Stimulated activated effector memory CD8-positive, alpha-beta T cell treated with anti-CD3 and anti-CD28 coated beads, Interleukin-12 subunit alpha, Interleukin-12 subunit beta, amount 100 ng/mL, for 72 hours (primary cell): Measurements from ENCODE around the gene PARP15.
A peak's percentile ranks its signal among the peaks of the same experiment; 100 is the strongest.

Experiments
- ATAC-seq: fragments of 150-1000 bp; cut with Tn5 transposase; 2 replicates; pipeline ENCODE4 v1.10.0; 2021
- DNase-seq, 2 donors: peaks; one replicate each; pipeline ENCODE4 v3.0.0; 2021 to 2022; ENCODE audit warnings: low spot score in 2 of 2
- H3K27ac Mint-ChIP-seq: one replicate; pipeline ENCODE4 v1.8.0; 2022; ENCODE audit warnings: mild to moderate bottlenecking, mixed read lengths
- H3K36me3 Mint-ChIP-seq: one replicate; pipeline ENCODE4 v1.8.0; 2022; ENCODE audit warnings: mild to moderate bottlenecking, mixed read lengths
- H3K4me1 Mint-ChIP-seq: one replicate; pipeline ENCODE4 v1.8.0; 2022; ENCODE audit warnings: mixed read lengths
- H3K4me3 Mint-ChIP-seq: one replicate; pipeline ENCODE4 v1.8.0; 2022; ENCODE audit warnings: mild to moderate bottlenecking, mixed read lengths
- H3K9me3 Mint-ChIP-seq: one replicate; pipeline ENCODE4 v1.8.0; 2022; ENCODE audit warnings: mixed read lengths

PARP15 gene

GRCh38 chr3:122577409-122578031 is at the start of gene PARP15:
Gene PARP15 (plus strand): TSS chr3:122577650. CDS start chr3:122577668, 18 bp downstream.
- peaks cover 47% of the 10 kb centered on the region for H3K4me1 Mint-ChIP-seq
- H3K4me3 Mint-ChIP-seq = peak within 1 kb of the TSS; percentile 92
- DNase-seq (peak; percentile 36 to 70), ATAC-seq (peak; percentile 57)
- peaks cover 30% of the 10 kb centered on the region for H3K36me3 Mint-ChIP-seq
- H3K9me3 Mint-ChIP-seq = peaks cover 10% of the 10 kb centered on the region
- peak within 1 kb of the TSS; percentile 98 for H3K27ac Mint-ChIP-seq

GRCh38 chr3:122530164-122530563 is 47.3 kb upstream of the PARP15 start:
- Mint-ChIP-seq H3K36me3 (peaks cover 49% of the 10 kb centered on the region), H3K27ac (no peak overlapping the region), H3K4me1 (peaks cover 27% of the 10 kb centered on the region), H3K4me3 (no peak overlapping the region), H3K9me3 (no peaks in the 10 kb centered on the region)
- DNase-seq (peak in 1 of 2 donors; percentile 20), ATAC-seq (no peak)

DNA sequence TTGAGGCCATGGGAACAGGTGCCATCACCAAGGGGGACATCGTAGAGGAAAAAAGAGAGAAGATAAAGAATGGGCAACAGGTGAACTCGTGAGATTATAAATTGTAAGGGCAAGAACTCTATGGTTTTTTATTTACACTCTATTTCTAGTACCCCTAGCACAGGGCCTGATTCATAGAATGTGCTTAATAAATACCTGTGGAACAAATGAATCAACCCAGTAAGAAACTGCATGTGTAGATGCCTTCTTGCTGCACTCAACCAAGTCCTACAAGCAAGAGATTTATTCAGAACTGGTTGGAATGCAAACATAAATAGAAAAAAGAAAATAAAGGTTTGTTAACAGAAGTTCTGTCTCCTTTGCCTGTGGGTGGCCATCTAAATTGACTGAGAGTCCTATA is 44.0 kb upstream of the PARP15 start:
- DNase-seq = no peak
- H3K4me1 Mint-ChIP-seq = peaks cover 33% of the 10 kb centered on the region
- peak overlapping the region; percentile 32 for H3K4me3 Mint-ChIP-seq
- ATAC-seq = peak; percentile 66
- H3K36me3 Mint-ChIP-seq = peaks cover 76% of the 10 kb centered on the region
- no peaks in the 10 kb centered on the region for H3K9me3 Mint-ChIP-seq
- peak overlapping the region; percentile 63 for H3K27ac Mint-ChIP-seq

DNA sequence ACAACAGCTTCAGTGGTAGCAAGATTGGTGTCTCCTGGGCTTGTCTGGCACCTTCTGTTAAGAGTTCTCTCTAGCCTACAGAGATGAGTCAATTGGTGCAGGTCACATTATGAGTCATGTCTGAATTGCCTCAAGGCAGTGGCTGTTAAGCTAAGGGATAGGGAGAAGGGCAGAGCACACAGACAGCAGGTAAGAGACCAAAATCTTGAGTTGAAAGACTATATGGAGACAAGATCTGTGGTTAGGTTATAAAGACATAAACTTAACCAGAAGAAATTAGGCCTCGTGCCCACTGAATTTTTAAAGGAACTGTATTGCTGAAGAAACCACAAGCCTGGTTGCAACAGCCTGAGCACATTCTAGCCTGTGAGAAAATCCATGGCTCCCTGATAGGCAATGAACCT is 43.5 kb upstream of the PARP15 start:
- DNase-seq = peak; percentile 22 to 72
- H3K27ac Mint-ChIP-seq = peak overlapping the region; percentile 63
- ATAC-seq = peak; percentile 100
- H3K9me3 Mint-ChIP-seq = no peaks in the 10 kb centered on the region
- H3K36me3 Mint-ChIP-seq = peaks cover 76% of the 10 kb centered on the region
- no peak overlapping the region for H3K4me3 Mint-ChIP-seq
- peaks cover 34% of the 10 kb centered on the region for H3K4me1 Mint-ChIP-seq

DNA sequence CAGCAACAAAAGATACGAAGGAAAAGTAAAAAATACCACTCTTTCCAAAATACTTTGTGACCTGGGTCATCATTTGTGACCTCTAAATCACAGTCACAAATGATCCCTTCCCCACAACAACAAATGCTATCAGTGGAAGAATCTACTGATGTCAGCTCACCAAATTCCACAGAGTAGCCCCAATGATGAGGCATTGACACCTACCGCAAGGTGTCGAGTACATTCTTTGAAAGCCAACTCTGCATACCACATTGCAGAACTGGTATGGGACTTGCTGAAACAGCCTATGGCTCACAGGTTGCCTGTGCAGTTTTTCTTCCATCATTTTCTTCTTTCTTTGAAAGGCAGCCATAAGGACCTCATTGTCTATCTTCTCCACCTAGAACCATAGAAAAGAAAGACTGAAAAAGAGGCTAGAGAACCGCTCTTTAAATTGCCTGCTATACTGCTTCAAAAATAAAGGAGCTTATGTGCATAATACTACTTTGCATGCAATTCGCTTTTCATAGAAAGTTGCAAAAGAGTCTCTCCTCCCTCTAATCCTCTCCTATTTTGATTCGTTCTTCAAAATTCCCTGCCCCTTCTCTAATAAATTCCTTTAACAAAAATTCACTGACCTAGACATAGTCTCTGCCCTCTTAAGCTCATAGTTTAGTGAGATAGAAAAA is 41.4 kb upstream of the PARP15 start:
- DNase-seq = peak in 1 of 2 donors; percentile 25
- H3K4me1 Mint-ChIP-seq = peaks cover 39% of the 10 kb centered on the region
- H3K4me3 Mint-ChIP-seq = no peak overlapping the region
- H3K27ac Mint-ChIP-seq = no peak overlapping the region
- no peaks in the 10 kb centered on the region for H3K9me3 Mint-ChIP-seq
- H3K36me3 Mint-ChIP-seq = peaks cover 87% of the 10 kb centered on the region
- no peak for ATAC-seq

GRCh38 chr3:122536632-122537001 is 40.8 kb upstream of the PARP15 start:
- no peak overlapping the region for H3K4me3 Mint-ChIP-seq
- DNase-seq = peak in 1 of 2 donors; percentile 20
- ATAC-seq = no peak
- no peaks in the 10 kb centered on the region for H3K9me3 Mint-ChIP-seq
- H3K36me3 Mint-ChIP-seq = peaks cover 92% of the 10 kb centered on the region
- no peak overlapping the region for H3K27ac Mint-ChIP-seq
- H3K4me1 Mint-ChIP-seq = peaks cover 38% of the 10 kb centered on the region

DNA sequence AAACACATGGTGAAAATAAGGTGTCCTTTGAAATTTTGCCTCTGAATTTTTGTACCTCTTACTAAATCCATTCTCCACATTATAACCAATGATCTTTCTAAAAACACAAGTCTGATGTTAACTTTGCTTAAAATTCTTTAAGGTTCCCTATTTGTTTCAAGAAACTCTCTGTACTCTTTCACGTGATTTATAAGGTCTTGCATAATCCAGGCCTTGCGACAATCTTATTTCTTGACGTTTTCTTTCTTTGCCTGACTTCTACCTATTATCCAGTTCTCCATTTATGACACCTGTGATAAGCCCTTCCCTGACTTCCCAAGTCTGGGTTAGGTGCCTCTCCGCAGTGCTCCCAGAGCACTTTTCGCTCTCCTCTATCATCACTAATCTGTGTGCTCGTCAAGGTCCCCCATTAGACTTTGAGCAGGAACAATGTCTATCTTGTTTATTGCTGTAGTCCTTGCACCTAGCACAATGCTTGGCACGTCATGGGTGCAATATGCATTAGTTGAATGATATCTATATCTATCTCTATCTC is 38.4 kb upstream of the PARP15 start:
- ATAC-seq = no peak
- H3K4me3 Mint-ChIP-seq = no peak overlapping the region
- H3K27ac Mint-ChIP-seq = peak overlapping the region; percentile 27
- peaks cover 14% of the 10 kb centered on the region for H3K4me1 Mint-ChIP-seq
- peaks cover 89% of the 10 kb centered on the region for H3K36me3 Mint-ChIP-seq
- no peaks in the 10 kb centered on the region for H3K9me3 Mint-ChIP-seq
- DNase-seq = no peak

- Mint-ChIP-seq H3K9me3 (no peaks in the 10 kb centered on the region), H3K36me3 (peaks cover 69% of the 10 kb centered on the region), H3K4me1 (no peaks in the 10 kb centered on the region), H3K27ac (no peak overlapping the region), H3K4me3 (no peak overlapping the region)
- ATAC-seq = no peak
- no peak for DNase-seq
These were observed 31.3 kb upstream of the PARP15 start for GRCh38 chr3:122546151-122546550.

DNA sequence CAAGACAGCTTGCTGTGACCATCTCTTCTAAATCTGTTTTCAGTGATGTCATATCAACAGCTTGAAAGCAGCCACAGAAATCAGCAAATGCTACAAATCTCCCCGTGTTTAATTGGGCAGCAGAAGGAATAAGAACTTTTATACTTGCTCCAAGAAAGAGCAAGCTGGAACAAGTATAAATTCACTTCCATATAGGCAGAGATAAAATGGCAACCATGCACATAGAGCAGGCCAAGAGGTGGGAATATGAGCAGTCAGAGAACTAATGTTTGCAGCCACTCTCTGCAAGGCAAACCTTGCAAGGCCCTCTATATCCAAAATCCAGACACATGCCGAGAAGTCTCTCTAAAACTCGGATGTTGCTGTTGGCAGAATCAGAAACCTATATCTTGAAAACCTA is 29.4 kb upstream of the PARP15 start:
- Mint-ChIP-seq H3K36me3 (peaks cover 73% of the 10 kb centered on the region), H3K9me3 (no peaks in the 10 kb centered on the region), H3K27ac (no peak overlapping the region), H3K4me1 (no peaks in the 10 kb centered on the region), H3K4me3 (no peak overlapping the region)
- ATAC-seq (no peak), DNase-seq (no peak)

GRCh38 chr3:122548619-122549018 is 28.8 kb upstream of the PARP15 start:
- peaks cover 73% of the 10 kb centered on the region for H3K36me3 Mint-ChIP-seq
- no peak overlapping the region for H3K4me3 Mint-ChIP-seq
- peaks cover under 1% of the 10 kb centered on the region for H3K4me1 Mint-ChIP-seq
- H3K9me3 Mint-ChIP-seq = no peaks in the 10 kb centered on the region
- ATAC-seq = no peak
- DNase-seq = no peak
- H3K27ac Mint-ChIP-seq = no peak overlapping the region

DNA sequence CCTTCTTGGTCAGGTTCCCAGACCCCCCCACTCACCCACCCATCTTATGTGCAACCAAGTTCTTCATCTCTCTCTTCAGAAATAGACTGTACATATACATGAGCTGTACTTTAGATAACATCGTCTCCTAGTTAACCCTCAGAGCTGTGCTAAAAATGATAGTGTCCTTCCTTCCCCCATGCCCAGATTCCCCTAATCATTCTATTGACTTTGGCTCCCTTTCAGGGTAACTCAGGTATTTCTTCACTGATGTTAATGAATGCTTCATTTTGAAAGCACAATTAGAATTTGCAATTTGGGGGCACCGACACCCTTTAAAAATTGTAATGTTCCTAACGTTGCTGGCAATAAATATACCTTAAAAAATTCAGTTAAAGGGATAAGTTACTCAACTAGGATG is 24.3 kb upstream of the PARP15 start:
- H3K4me3 Mint-ChIP-seq = no peak overlapping the region
- peaks cover 89% of the 10 kb centered on the region for H3K36me3 Mint-ChIP-seq
- no peak for ATAC-seq
- peaks cover 12% of the 10 kb centered on the region for H3K4me1 Mint-ChIP-seq
- no peak for DNase-seq
- no peak overlapping the region for H3K27ac Mint-ChIP-seq
- no peaks in the 10 kb centered on the region for H3K9me3 Mint-ChIP-seq

DNA sequence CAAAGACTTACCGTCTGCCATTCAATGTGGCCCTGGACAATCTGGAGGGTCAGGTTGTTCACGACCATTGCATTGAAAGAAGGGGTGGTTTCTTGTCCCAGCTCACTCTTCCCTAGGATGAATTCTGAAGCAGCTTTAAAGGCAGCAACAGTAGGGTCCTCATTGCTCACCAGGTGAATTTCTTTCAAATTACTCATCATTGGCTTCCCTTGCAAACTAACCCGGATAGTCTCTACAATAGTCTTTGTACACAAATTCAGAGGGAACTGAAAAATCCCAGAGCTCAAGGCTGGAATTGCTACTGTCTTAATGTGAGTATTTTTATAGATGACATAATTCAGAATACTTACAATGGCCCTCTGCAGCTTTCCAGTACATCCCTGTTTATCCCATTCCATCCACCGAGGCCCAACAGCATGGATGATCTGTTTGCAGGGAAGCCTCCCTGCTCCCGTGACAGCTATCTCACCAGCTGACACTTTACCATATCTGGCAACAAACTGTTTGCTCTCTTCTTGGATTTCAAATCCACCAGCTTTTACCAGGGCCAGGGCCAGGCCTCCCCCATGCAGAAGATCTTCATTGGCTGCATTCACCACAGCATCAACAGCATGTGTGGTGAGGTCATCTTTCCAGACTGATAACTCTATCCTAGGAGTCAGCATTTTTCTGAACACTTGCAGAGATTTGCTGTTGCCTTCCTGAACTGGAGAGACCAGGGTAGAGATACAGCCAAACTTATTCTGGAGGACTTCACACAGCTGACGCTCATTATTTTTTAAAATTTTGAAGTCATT is 22.0 kb upstream of the PARP15 start:
- no peak overlapping the region for H3K4me3 Mint-ChIP-seq
- ATAC-seq = no peak
- peaks cover 20% of the 10 kb centered on the region for H3K4me1 Mint-ChIP-seq
- H3K9me3 Mint-ChIP-seq = no peaks in the 10 kb centered on the region
- H3K27ac Mint-ChIP-seq = no peak overlapping the region
- no peak for DNase-seq
- peaks cover 90% of the 10 kb centered on the region for H3K36me3 Mint-ChIP-seq

- H3K4me3 Mint-ChIP-seq = no peak overlapping the region
- peaks cover 39% of the 10 kb centered on the region for H3K4me1 Mint-ChIP-seq
- no peak overlapping the region for H3K27ac Mint-ChIP-seq
These were observed 20.1 kb upstream of the PARP15 start for GRCh38 chr3:122557356-122557755.

GRCh38 chr3:122558605-122559004 is 18.8 kb upstream of the PARP15 start:
- ATAC-seq (no peak), DNase-seq (no peak)
- Mint-ChIP-seq H3K4me1 (peaks cover 52% of the 10 kb centered on the region), H3K9me3 (no peaks in the 10 kb centered on the region), H3K4me3 (no peak overlapping the region), H3K27ac (no peak overlapping the region), H3K36me3 (peaks cover 61% of the 10 kb centered on the region)

More at GRCh38 chr3:122557356-122557755, 20.1 kb upstream of the PARP15 start:
- ATAC-seq = no peak
- no peaks in the 10 kb centered on the region for H3K9me3 Mint-ChIP-seq
- DNase-seq = no peak
- H3K36me3 Mint-ChIP-seq = peaks cover 74% of the 10 kb centered on the region

DNA sequence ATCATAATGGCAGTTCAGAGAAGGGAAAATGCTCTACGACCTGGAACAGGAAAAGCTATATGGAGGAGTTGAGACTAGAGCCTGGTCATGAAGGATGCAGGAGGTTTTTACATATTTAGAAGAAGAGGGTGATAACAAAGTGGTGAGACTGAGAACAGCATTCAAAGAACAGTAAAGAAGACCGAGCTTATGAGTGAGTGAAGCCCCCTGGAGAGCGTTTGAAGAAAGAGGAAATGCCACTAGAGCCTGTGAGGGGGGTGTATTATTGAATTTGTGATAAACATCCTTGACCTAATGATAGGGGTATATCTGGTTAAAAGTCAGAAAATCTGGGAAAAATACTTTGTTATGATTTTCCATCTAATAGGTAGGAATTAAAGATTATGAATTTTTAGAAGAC is 17.5 kb upstream of the PARP15 start:
- ATAC-seq = no peak
- Mint-ChIP-seq H3K27ac (no peak overlapping the region), H3K4me3 (no peak overlapping the region), H3K36me3 (peaks cover 60% of the 10 kb centered on the region), H3K4me1 (peaks cover 52% of the 10 kb centered on the region), H3K9me3 (no peaks in the 10 kb centered on the region)
- no peak for DNase-seq
